ENCODE data around the gene PPP4R1.
"Not testable (repeated sequence)": the region's sequence is repeated elsewhere in the genome, so short reads cannot be mapped to it uniquely, and the experiment has no call there.

PPP4R1 gene

DNA sequence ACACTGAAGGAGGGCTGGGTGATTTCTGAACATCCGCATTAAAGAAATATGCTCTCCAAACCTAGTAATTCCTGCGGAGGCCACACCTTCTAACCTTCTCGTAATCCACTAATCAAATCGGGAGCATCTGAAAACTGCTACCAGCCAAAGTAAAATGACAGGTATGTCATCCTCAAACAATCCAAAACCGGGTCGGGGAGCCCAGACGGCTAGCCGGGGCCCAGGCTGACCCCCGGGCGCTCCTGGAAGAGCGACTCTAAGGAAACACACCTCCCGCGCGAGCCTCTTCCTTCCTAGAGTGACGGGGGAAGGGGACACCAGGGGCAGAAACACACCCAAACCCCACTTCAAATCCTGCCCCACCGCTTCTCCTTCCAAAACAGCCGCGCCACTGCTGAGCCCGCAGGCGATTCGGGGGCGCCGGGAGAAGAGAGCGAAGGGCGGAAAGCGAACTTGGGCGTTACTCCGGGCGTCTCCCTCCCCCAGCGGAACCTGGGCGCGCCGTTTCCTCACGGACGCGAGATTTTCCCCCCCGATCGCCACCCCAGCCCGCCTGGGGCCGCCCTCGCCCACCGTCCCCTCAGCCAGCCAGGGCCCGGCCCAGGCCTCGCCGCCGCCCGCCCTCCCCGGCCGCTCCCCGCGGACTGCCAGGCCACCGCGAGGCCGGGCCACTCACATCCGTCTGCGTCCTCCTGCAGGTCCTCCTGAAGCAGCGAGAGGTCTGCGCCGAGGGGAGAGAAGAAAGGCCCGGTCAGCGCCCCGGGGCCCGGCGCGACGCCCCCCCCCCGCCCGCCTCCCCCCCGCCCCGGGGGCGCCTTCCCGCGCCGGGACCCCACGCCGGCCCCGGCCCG lies 584 bp downstream of the PPP4R1 start:
- peak overlapping the region; percentile 84 for H3K27ac ChIP-seq
- peak; percentile 91 for TF ChIP-seq ZFX (IDR thresholded peaks at IDR 0.05)
- TF ChIP-seq, protein P1, sequence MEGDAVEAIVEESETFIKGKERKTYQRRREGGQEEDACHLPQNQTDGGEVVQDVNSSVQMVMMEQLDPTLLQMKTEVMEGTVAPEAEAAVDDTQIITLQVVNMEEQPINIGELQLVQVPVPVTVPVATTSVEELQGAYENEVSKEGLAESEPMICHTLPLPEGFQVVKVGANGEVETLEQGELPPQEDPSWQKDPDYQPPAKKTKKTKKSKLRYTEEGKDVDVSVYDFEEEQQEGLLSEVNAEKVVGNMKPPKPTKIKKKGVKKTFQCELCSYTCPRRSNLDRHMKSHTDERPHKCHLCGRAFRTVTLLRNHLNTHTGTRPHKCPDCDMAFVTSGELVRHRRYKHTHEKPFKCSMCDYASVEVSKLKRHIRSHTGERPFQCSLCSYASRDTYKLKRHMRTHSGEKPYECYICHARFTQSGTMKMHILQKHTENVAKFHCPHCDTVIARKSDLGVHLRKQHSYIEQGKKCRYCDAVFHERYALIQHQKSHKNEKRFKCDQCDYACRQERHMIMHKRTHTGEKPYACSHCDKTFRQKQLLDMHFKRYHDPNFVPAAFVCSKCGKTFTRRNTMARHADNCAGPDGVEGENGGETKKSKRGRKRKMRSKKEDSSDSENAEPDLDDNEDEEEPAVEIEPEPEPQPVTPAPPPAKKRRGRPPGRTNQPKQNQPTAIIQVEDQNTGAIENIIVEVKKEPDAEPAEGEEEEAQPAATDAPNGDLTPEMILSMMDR (conservative IDR thresholded peaks at IDR 0.05): no peak; the same call in 1 of the 2 replicates

DNA sequence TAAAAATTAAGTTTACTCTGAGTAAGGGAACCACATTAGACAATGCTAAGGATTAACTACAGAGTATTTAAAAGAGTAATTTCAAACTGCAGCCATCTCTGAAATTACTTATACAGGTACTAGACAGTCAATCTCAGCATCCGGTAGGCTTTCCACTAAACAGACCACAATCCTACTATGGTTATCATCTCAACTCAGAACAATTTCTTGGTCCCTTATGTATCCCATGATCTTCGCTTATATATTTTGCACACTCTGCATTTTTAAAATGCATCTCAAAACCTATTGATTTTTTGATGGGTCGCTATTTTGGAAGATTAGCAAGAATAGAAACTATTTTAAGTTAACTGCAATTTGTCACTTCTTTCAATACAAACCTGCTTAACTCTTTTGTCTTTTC lies 1.4 kb downstream of the PPP4R1 start:
- no peak for TF ChIP-seq ZFX (IDR thresholded peaks at IDR 0.05)
- TF ChIP-seq, protein P1 (conservative IDR thresholded peaks at IDR 0.05): no peak
- no peak overlapping the region for H3K27ac ChIP-seq

- H3K27ac ChIP-seq: no peak overlapping the region
- TF ChIP-seq, protein P1 (conservative IDR thresholded peaks at IDR 0.05): peak; percentile 83
- no peak for TF ChIP-seq ZFX (IDR thresholded peaks at IDR 0.05)
These were observed 2.0 kb downstream of the PPP4R1 start for GRCh38 chr18:9612215-9612830.

DNA sequence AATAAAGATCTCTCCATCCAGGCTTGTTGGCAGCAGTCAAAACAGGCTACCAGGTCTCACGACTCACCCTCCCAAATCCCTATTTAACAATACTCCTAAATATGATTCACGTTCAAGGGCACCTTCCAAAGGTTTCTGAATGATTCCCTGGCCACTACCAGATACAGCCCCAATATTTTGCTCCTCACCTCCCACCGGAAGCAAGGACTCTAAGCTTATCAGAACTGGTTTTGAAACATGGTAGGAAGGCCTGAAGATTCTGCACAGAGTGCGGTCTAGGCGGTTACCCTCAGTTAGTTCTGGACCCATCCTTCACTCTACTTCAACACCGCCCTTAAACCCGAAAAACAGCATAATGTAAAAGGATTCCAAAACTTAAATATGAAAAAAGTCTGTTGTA lies 5.2 kb downstream of the PPP4R1 start:
- H3K27ac ChIP-seq: no peak overlapping the region; the same call in 1 of the 2 replicates
- TF ChIP-seq, protein P1 (conservative IDR thresholded peaks at IDR 0.05): no peak
- no peak for TF ChIP-seq ZFX (IDR thresholded peaks at IDR 0.05)

GRCh38 chr18:9608728-9609127 lies 5.6 kb downstream of the PPP4R1 start:
- H3K27ac ChIP-seq: no peak overlapping the region

GRCh38 chr18:9608298-9608697 lies 6.1 kb downstream of the PPP4R1 start:
- H3K27ac ChIP-seq: no peak overlapping the region
- TF ChIP-seq, protein P1 (conservative IDR thresholded peaks at IDR 0.05): no peak

More at GRCh38 chr18:9608728-9609127, 5.6 kb downstream of the PPP4R1 start:
- no peak for TF ChIP-seq ZFX (IDR thresholded peaks at IDR 0.05)

GRCh38 chr18:9607111-9607510 lies 7.2 kb downstream of the PPP4R1 start:
- H3K27ac ChIP-seq: not testable (repeated sequence)

GRCh38 chr18:9606039-9606438 lies 8.3 kb downstream of the PPP4R1 start:
- TF ChIP-seq, protein P1 (conservative IDR thresholded peaks at IDR 0.05): no peak
- TF ChIP-seq ZFX (IDR thresholded peaks at IDR 0.05): no peak
- H3K27ac ChIP-seq: no peak overlapping the region
